DOHH2 (cell line): ENCODE results near the gene GOLM1.

Experiments
- EZH2phosphoT487 ChIP-seq: fragments of 200-600 bp; sonication (generic); IDR thresholded peaks from 2 replicates; pipeline ENCODE4 v1.6.1; 2017; ENCODE audit warnings: borderline replicate concordance, mild to moderate bottlenecking, antibody characterized with exemption, low read length, moderate library complexity, mixed read lengths
- TF ChIP-seq, protein P1 (sequence below): fragments of 200-600 bp; sonication (generic); IDR thresholded peaks from one replicate; pipeline ENCODE4 v1.5.1; 2014; ENCODE audit warnings: antibody characterized with exemption, mild to moderate bottlenecking, low read depth, low read length; ENCODE audit not compliant: poor library complexity, severe bottlenecking

DNA sequence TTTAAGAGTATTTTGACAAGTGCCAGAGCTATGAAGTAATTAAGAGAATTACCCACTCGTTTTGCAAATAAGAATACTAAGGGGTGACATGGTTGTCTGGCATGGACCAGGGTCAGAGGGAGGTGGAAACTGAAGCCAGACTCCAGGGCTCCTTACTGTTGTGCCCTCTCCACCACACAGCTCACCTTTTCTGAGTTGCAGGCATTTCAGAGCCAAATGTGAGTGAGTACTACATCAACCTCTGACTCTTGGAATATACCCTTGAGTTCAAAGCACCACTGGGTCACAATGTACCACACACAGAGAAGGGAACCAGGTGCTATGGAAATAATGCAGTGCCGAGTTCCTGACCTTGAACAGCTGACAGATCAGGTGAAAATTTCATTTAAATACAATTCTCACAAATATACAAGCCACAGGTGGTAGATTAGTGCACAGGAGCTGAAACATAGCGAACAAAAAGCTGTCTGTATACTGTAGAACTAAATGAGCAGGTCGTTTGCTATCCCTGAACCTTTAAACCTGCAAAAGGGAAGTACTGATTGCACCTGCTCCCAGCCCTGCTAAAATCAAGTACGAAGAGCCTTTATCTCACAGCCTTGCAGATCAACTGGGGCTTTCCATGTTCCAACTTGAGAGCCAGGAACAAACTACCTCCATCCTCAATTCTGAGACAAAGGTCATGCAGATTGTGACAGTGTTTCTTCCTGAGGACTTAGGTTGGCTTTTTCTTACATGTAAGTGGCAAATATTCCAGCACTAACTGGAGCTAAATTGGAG, 57.0 kb downstream of the GOLM1 start:
- TF ChIP-seq, protein P1, sequence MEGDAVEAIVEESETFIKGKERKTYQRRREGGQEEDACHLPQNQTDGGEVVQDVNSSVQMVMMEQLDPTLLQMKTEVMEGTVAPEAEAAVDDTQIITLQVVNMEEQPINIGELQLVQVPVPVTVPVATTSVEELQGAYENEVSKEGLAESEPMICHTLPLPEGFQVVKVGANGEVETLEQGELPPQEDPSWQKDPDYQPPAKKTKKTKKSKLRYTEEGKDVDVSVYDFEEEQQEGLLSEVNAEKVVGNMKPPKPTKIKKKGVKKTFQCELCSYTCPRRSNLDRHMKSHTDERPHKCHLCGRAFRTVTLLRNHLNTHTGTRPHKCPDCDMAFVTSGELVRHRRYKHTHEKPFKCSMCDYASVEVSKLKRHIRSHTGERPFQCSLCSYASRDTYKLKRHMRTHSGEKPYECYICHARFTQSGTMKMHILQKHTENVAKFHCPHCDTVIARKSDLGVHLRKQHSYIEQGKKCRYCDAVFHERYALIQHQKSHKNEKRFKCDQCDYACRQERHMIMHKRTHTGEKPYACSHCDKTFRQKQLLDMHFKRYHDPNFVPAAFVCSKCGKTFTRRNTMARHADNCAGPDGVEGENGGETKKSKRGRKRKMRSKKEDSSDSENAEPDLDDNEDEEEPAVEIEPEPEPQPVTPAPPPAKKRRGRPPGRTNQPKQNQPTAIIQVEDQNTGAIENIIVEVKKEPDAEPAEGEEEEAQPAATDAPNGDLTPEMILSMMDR, result no peak
- no peak for TF ChIP-seq EZH2phosphoT487
